Central memory CD4-positive, alpha-beta T cell (primary cell): ENCODE results near the gene NYAP2.

Source experiments
- DNase-seq: peaks from one replicate; pipeline ENCODE4 v3.0.0; 2022

NYAP2 gene

GRCh38 chr2:225569995-225570394 lies 170.5 kb downstream of the NYAP2 start:
- DNase-seq, result no peak

- no peak for DNase-seq
Measured at GRCh38 chr2:225573603-225574002, 174.1 kb downstream of the NYAP2 start.

- no peak for DNase-seq
Measured at GRCh38 chr2:225574582-225575138, 175.2 kb downstream of the NYAP2 start.

GRCh38 chr2:225581135-225581534 lies 181.6 kb downstream of the NYAP2 start:
- DNase-seq, result no peak

GRCh38 chr2:225581906-225582305 lies 182.4 kb downstream of the NYAP2 start:
- DNase-seq, result no peak

GRCh38 chr2:225582355-225583116 lies 183.0 kb downstream of the NYAP2 start:
- no peak for DNase-seq

- DNase-seq, result no peak
Measured at GRCh38 chr2:225584796-225585195, 185.3 kb downstream of the NYAP2 start.

GRCh38 chr2:225590932-225591331 lies 191.4 kb downstream of the NYAP2 start:
- no peak for DNase-seq

- no peak for DNase-seq
Measured at GRCh38 chr2:225597911-225598310, 198.4 kb downstream of the NYAP2 start.

GRCh38 chr2:225598426-225598825 lies 198.9 kb downstream of the NYAP2 start:
- DNase-seq, result no peak

- no peak for DNase-seq
Measured at GRCh38 chr2:225598897-225599296, 199.4 kb downstream of the NYAP2 start.

GRCh38 chr2:225599856-225600255 lies 200.3 kb downstream of the NYAP2 start:
- no peak for DNase-seq

- DNase-seq, result no peak
Measured at GRCh38 chr2:225600444-225600843, 200.9 kb downstream of the NYAP2 start.

- no peak for DNase-seq
Measured at GRCh38 chr2:225600865-225601264, 201.4 kb downstream of the NYAP2 start.

- DNase-seq, result no peak
Measured at GRCh38 chr2:225602205-225602604, 202.7 kb downstream of the NYAP2 start.

GRCh38 chr2:225608136-225608535 lies 208.6 kb downstream of the NYAP2 start:
- DNase-seq, result no peak

GRCh38 chr2:225612636-225613035 lies 213.1 kb downstream of the NYAP2 start:
- no peak for DNase-seq

- DNase-seq, result no peak
Measured at GRCh38 chr2:225614915-225615314, 215.4 kb downstream of the NYAP2 start.

- no peak for DNase-seq
Measured at GRCh38 chr2:225615514-225615913, 216.0 kb downstream of the NYAP2 start.

- no peak for DNase-seq
Measured at GRCh38 chr2:225616372-225616771, 216.9 kb downstream of the NYAP2 start.

GRCh38 chr2:225616848-225617247 lies 217.3 kb downstream of the NYAP2 start:
- no peak for DNase-seq

- DNase-seq, result no peak
Measured at GRCh38 chr2:225620227-225620626, 220.7 kb downstream of the NYAP2 start.

- DNase-seq, result no peak
Measured at GRCh38 chr2:225630824-225631533, 231.5 kb downstream of the NYAP2 start.

- no peak for DNase-seq
Measured at GRCh38 chr2:225632351-225632750, 232.8 kb downstream of the NYAP2 start.
